Measurements from ENCODE around the gene SORCS2. TPM values are rescaled to one million over a fixed set of nuclear protein-coding genes. Genes with fewer than 3 reads are reported as not detected.

SORCS2 gene
- polyA plus RNA-seq, 1 donor from 2014 or later: 1.0 TPM

DNA sequence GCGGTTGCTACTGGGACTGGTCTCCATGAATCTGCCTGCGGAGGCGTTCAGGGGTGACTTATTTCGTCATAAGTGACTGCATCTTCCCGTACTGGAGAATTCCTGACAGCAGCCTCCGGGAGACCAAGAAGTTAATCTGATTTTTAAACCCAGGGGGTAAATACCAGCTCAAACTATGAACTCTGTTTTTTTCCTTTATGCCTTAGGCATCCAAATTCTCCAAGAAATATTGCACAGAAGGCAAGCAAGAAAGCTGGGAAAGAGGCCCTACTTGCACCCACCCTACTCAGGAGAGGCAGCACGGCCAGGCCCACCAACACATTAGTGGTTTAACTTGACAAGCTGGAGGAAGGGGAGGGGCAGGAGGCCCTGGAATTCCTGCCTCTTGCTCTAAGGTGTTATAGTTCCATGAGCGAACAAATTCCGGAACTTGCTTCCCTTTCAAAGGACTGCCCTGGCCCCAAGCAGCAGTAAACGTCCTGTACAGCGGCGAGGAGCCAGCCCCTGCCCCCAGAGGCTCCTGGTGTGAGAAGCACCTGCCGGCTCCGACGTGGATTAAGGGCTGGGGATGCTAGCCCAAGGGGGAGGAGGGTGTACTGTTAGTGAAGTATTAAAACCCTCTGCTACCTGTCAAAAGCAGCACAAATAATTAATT, 570.2 kb downstream of the SORCS2 start:
- no peaks in the 10 kb centered on the region for H3K9me2 ChIP-seq (ENCODE audit: insufficient read depth, low read length)
- H3K27me3 ChIP-seq (ENCODE audit: insufficient read depth, low read depth, low read length): no peaks in the 10 kb centered on the region
- TF ChIP-seq TAF1 (IDR thresholded peaks at IDR 0.05; ENCODE audit: low read depth): no peak
- no peak for TF ChIP-seq SMC3 (conservative IDR thresholded peaks at IDR 0.05; ENCODE audit: poor library complexity)
- TF ChIP-seq POLR2AphosphoS5 (IDR thresholded peaks at IDR 0.05): no peak
- TF ChIP-seq, protein P1, sequence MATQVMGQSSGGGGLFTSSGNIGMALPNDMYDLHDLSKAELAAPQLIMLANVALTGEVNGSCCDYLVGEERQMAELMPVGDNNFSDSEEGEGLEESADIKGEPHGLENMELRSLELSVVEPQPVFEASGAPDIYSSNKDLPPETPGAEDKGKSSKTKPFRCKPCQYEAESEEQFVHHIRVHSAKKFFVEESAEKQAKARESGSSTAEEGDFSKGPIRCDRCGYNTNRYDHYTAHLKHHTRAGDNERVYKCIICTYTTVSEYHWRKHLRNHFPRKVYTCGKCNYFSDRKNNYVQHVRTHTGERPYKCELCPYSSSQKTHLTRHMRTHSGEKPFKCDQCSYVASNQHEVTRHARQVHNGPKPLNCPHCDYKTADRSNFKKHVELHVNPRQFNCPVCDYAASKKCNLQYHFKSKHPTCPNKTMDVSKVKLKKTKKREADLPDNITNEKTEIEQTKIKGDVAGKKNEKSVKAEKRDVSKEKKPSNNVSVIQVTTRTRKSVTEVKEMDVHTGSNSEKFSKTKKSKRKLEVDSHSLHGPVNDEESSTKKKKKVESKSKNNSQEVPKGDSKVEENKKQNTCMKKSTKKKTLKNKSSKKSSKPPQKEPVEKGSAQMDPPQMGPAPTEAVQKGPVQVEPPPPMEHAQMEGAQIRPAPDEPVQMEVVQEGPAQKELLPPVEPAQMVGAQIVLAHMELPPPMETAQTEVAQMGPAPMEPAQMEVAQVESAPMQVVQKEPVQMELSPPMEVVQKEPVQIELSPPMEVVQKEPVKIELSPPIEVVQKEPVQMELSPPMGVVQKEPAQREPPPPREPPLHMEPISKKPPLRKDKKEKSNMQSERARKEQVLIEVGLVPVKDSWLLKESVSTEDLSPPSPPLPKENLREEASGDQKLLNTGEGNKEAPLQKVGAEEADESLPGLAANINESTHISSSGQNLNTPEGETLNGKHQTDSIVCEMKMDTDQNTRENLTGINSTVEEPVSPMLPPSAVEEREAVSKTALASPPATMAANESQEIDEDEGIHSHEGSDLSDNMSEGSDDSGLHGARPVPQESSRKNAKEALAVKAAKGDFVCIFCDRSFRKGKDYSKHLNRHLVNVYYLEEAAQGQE (IDR thresholded peaks at IDR 0.05; ENCODE audit: borderline replicate concordance): no peak
- TF ChIP-seq, protein P2, sequence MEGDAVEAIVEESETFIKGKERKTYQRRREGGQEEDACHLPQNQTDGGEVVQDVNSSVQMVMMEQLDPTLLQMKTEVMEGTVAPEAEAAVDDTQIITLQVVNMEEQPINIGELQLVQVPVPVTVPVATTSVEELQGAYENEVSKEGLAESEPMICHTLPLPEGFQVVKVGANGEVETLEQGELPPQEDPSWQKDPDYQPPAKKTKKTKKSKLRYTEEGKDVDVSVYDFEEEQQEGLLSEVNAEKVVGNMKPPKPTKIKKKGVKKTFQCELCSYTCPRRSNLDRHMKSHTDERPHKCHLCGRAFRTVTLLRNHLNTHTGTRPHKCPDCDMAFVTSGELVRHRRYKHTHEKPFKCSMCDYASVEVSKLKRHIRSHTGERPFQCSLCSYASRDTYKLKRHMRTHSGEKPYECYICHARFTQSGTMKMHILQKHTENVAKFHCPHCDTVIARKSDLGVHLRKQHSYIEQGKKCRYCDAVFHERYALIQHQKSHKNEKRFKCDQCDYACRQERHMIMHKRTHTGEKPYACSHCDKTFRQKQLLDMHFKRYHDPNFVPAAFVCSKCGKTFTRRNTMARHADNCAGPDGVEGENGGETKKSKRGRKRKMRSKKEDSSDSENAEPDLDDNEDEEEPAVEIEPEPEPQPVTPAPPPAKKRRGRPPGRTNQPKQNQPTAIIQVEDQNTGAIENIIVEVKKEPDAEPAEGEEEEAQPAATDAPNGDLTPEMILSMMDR (IDR thresholded peaks at IDR 0.05; ENCODE audit: poor library complexity, severe bottlenecking): no peak
- TF ChIP-seq EP300 (conservative IDR thresholded peaks at IDR 0.05; ENCODE audit: poor library complexity, severe bottlenecking): no peak
- no peak for TF ChIP-seq EZH2 (IDR thresholded peaks at IDR 0.05; ENCODE audit: borderline replicate concordance, insufficient read depth, low read length, poor library complexity, severe bottlenecking)
- TF ChIP-seq RAD21 (conservative IDR thresholded peaks at IDR 0.05): no peak
- no peak for TF ChIP-seq MXI1 (conservative IDR thresholded peaks at IDR 0.05; ENCODE audit: poor library complexity, severe bottlenecking)
- no peak overlapping the region for H3K4me3 ChIP-seq (ENCODE audit: low read length)
- no peak overlapping the region for H3K9ac ChIP-seq (ENCODE audit: low read length)
- no peak overlapping the region for H3K27ac ChIP-seq (ENCODE audit: low read length)
- H2AFZ ChIP-seq (ENCODE audit: low read depth, low read length): no peak overlapping the region
- no peak overlapping the region for H3K4me2 ChIP-seq (ENCODE audit: low read length)
- H3K36me3 ChIP-seq (ENCODE audit: insufficient read depth, low read length): no peaks in the 10 kb centered on the region
- H3K79me2 ChIP-seq (replicated peaks; ENCODE audit: insufficient read depth, low read length): no peaks in the 10 kb centered on the region
- no peaks in the 10 kb centered on the region for H3F3A ChIP-seq (ENCODE audit: insufficient read depth, low read length, poor library complexity, severe bottlenecking)
- no peaks in the 10 kb centered on the region for H3K9me3 ChIP-seq (ENCODE audit: low read length)
- peaks cover 10% of the 10 kb centered on the region for H4K20me1 ChIP-seq (ENCODE audit: insufficient read depth)

DNA sequence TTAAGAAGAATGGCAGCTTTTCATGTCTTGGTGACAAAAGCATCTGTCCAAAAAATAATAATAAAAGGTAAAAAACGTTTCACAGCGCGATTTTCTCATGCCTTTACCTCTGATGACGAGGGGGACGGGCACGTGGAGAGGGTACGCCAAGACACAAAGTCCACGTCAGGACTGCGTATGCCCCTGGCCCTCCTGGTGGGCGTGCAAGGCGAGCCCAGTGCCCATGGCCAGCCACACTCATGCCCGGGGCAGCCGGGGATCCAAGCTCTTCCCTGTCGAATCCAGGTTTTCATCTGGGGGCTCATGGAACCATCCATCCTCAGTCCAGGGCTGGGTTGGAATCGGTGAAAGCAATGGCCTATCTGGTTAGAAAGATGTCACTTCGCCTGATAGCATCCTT, 570.8 kb downstream of the SORCS2 start:
- no peaks in the 10 kb centered on the region for H3K9me3 ChIP-seq (ENCODE audit: low read length)
- H3F3A ChIP-seq (ENCODE audit: insufficient read depth, low read length, poor library complexity, severe bottlenecking): no peaks in the 10 kb centered on the region
- H3K27me3 ChIP-seq (ENCODE audit: insufficient read depth, low read depth, low read length): no peaks in the 10 kb centered on the region
- H3K9ac ChIP-seq (ENCODE audit: low read length): no peak overlapping the region
- H4K20me1 ChIP-seq (ENCODE audit: insufficient read depth): peaks cover 10% of the 10 kb centered on the region
- H3K4me3 ChIP-seq (ENCODE audit: low read length): no peak overlapping the region
- no peak for TF ChIP-seq SMC3 (conservative IDR thresholded peaks at IDR 0.05; ENCODE audit: poor library complexity)
- TF ChIP-seq, protein P1 (IDR thresholded peaks at IDR 0.05; ENCODE audit: borderline replicate concordance): no peak
- TF ChIP-seq MXI1 (conservative IDR thresholded peaks at IDR 0.05; ENCODE audit: poor library complexity, severe bottlenecking): no peak
- TF ChIP-seq, protein P2 (IDR thresholded peaks at IDR 0.05; ENCODE audit: poor library complexity, severe bottlenecking): no peak
- no peak for TF ChIP-seq RAD21 (conservative IDR thresholded peaks at IDR 0.05)
- TF ChIP-seq EP300 (conservative IDR thresholded peaks at IDR 0.05; ENCODE audit: poor library complexity, severe bottlenecking): no peak
- TF ChIP-seq TAF1 (IDR thresholded peaks at IDR 0.05; ENCODE audit: low read depth): no peak
- TF ChIP-seq EZH2 (IDR thresholded peaks at IDR 0.05; ENCODE audit: borderline replicate concordance, insufficient read depth, low read length, poor library complexity, severe bottlenecking): no peak
- TF ChIP-seq POLR2AphosphoS5 (IDR thresholded peaks at IDR 0.05): no peak
- no peaks in the 10 kb centered on the region for H3K9me2 ChIP-seq (ENCODE audit: insufficient read depth, low read length)
- H3K4me2 ChIP-seq (ENCODE audit: low read length): no peak overlapping the region
- H3K27ac ChIP-seq (ENCODE audit: low read length): no peak overlapping the region
- H3K79me2 ChIP-seq (replicated peaks; ENCODE audit: insufficient read depth, low read length): no peaks in the 10 kb centered on the region
- no peaks in the 10 kb centered on the region for H3K36me3 ChIP-seq (ENCODE audit: insufficient read depth, low read length)
- no peak overlapping the region for H2AFZ ChIP-seq (ENCODE audit: low read depth, low read length)

Measured in neural cell (in vitro differentiated cells).